ENCODE data around the gene CDC42SE2. TPM values are rescaled to one million over a fixed set of nuclear protein-coding genes. Genes with fewer than 3 reads are reported as not detected.

The CDC42SE2 gene
- total RNA-seq, 1 experiment from 2014 or later, result 23.2 TPM

DNA sequence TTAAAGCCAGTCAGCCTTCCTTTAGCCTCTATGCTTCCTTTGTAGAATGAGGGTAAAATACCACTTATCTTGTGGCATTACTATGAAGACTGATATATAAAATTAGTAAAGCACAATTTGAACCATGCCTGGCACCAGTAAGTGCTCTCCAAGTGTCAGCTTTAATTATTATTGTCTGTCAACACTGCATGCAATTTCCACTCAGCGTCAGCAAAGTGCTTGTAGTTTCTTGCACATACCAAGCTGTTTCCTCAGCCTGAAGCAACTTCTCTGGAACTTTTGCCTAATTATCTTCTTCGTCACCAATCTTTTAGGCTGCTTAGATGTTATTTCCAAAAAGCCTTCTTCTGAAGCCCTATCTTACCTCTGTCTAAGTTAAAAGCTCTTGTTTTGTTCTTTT lies 177.3 kb downstream of the CDC42SE2 start:
- H2BK120ac ChIP-seq (ENCODE audit: low read depth, low read length, poor library complexity, severe bottlenecking), result no peak overlapping the region
- H2AK5ac ChIP-seq (ENCODE audit: insufficient read length, low read length), result no peak overlapping the region
- no peak overlapping the region for H2BK15ac ChIP-seq (ENCODE audit: low read depth, low read length)
- H3K4me2 ChIP-seq (ENCODE audit: insufficient read depth, insufficient read length, low read length), result no peak overlapping the region
- Mint-ChIP-seq H3K9me3 (no peaks in the 10 kb centered on the region), H3K4me1 (no peaks in the 10 kb centered on the region), H3K36me3 (ENCODE audit: insufficient read depth in 1 of 3, low read depth in 3 of 3) (peaks cover 3 to 45% (median 28%) of the 10 kb centered on the region in 3 experiments; a peak in 6 of 7 replicates), H3K4me3 (no peak overlapping the region), H3K27me3 (ENCODE audit: low read depth) (no peaks in the 10 kb centered on the region), H3K27ac (no peak overlapping the region)
- no peak overlapping the region for H4K5ac ChIP-seq (ENCODE audit: insufficient read length, low read depth, low read length)
- no peaks in the 10 kb centered on the region for H3K79me1 ChIP-seq (ENCODE audit: insufficient read depth, low read depth, low read length, poor library complexity, severe bottlenecking)
- H3K79me2 ChIP-seq (ENCODE audit: insufficient read depth, low read length), result no peaks in the 10 kb centered on the region
- H3K4me1 ChIP-seq (ENCODE audit: insufficient read depth, low read length), result no peaks in the 10 kb centered on the region
- no peaks in the 10 kb centered on the region for H3K27me3 ChIP-seq (ENCODE audit: insufficient read depth, low read length)
- no peak overlapping the region for H3K56ac ChIP-seq (ENCODE audit: insufficient read length, low read depth, low read length)
- WGBS (ENCODE audit: extremely low coverage, insufficient read length, low lambda C conversion rate), result no CpG with 5 or more reads among the region's 2 CpGs
- H2BK20ac ChIP-seq (ENCODE audit: low read depth, low read length, poor library complexity, severe bottlenecking), result no peak overlapping the region
- no peak for DNase-seq
- no peak overlapping the region for H3K18ac ChIP-seq (ENCODE audit: insufficient read length, low read depth, low read length)
- H3K14ac ChIP-seq (ENCODE audit: insufficient read depth, low read length), result no peak overlapping the region
- no peak overlapping the region for H3K27ac ChIP-seq (ENCODE audit: insufficient read length, low read depth, low read length)
- no peak overlapping the region for H3T11ph ChIP-seq (ENCODE audit: low read length)
- no peak overlapping the region for H2BK5ac ChIP-seq (ENCODE audit: insufficient read length, low read length)
- H3K23me2 ChIP-seq (ENCODE audit: insufficient read length, low read depth, low read length, poor library complexity, severe bottlenecking), result no peaks in the 10 kb centered on the region
- H3K23ac ChIP-seq (ENCODE audit: insufficient read length, low read depth, low read length), result no peak overlapping the region
- H4K91ac ChIP-seq (ENCODE audit: insufficient read length, low read depth, low read length), result no peak overlapping the region
- H4K20me1 ChIP-seq (ENCODE audit: control insufficient read depth, insufficient read depth, insufficient read length), result no peaks in the 10 kb centered on the region
- H3K4ac ChIP-seq (ENCODE audit: low read depth, low read length), result no peak overlapping the region
- no peak overlapping the region for H3K9ac ChIP-seq (ENCODE audit: extremely low read depth, insufficient read length, low read length)
- no peaks in the 10 kb centered on the region for H3K9me3 ChIP-seq (ENCODE audit: control insufficient read depth, low read depth, low read length)
- TF ChIP-seq, protein P1, sequence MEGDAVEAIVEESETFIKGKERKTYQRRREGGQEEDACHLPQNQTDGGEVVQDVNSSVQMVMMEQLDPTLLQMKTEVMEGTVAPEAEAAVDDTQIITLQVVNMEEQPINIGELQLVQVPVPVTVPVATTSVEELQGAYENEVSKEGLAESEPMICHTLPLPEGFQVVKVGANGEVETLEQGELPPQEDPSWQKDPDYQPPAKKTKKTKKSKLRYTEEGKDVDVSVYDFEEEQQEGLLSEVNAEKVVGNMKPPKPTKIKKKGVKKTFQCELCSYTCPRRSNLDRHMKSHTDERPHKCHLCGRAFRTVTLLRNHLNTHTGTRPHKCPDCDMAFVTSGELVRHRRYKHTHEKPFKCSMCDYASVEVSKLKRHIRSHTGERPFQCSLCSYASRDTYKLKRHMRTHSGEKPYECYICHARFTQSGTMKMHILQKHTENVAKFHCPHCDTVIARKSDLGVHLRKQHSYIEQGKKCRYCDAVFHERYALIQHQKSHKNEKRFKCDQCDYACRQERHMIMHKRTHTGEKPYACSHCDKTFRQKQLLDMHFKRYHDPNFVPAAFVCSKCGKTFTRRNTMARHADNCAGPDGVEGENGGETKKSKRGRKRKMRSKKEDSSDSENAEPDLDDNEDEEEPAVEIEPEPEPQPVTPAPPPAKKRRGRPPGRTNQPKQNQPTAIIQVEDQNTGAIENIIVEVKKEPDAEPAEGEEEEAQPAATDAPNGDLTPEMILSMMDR (conservative IDR thresholded peaks at IDR 0.05), result no peak
- no peak overlapping the region for H4K8ac ChIP-seq (replicated peaks; ENCODE audit: insufficient read length, low read depth, low read length)
- H2AFZ ChIP-seq (ENCODE audit: low read length), result no peak overlapping the region
- no peak overlapping the region for H2BK12ac ChIP-seq (ENCODE audit: insufficient read length, low read depth, low read length)

Other genes starting within 250 kb of the CDC42SE2 start
- 249 and 250 TPM in 2 replicates for gene HINT1, start 98.8 kb upstream of the CDC42SE2 start, total RNA-seq (2021)
- 7.0 and 8.8 TPM in 2 replicates for gene LYRM7, start 93.1 kb upstream of the CDC42SE2 start, total RNA-seq (2021)